Fibroblast of upper back skin (primary cell): ENCODE measurements around the gene RPL4.

Source experiments
- DNase-seq: peaks from one replicate; pipeline ENCODE4 v3.0.0-alpha.2; 2013

The RPL4 gene

DNA sequence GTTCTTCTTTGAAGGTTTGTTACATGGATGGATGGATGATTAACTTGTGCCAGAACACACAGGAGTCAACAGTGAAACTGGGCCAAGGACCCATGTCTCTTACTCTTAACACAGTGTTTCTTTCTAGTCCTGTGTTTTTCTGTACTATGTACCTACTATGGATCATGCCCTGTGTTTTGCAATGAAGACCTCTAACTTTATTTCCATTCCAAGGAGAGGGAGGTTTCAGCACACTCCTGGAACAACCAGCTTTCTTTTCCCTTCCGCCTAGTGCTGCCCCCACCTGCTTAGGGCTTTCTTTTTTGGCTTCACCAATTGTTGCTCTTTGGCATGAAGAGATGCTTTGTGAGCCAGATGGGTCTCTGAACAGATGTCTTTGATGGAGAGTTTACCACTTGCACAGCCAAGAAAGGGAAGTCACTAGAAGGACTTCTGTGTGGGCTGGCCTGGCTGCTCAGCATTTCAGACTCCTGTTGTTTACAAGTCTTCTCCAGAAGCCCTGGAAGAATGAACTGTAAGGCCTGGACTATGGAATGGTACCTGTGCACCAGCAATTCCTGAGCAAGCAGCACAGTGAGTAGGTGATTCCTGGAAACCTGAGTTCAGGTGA is 51.6 kb downstream of the RPL4 start:
- no peak for DNase-seq

DNA sequence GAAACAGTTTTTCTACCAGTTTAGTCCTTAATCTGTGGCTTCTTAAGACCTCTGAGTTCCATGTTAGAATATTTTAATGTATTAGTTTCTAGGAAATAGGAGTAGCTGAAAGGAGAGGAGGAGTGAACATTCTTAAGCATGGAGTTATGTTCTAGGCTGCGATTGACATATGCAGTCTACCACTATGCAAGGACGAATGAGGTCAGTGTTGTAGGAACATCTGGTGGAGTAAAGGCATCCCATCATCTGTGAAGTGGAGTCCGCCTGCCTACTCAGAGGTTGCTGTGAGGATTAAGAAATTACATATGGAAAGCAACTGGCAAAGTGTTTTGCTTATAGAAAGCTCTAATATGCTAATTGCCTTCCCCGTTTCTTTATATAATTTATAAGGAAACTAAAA is 52.2 kb downstream of the RPL4 start:
- no peak for DNase-seq
